ENCODE results near the gene MMP19.

DNA sequence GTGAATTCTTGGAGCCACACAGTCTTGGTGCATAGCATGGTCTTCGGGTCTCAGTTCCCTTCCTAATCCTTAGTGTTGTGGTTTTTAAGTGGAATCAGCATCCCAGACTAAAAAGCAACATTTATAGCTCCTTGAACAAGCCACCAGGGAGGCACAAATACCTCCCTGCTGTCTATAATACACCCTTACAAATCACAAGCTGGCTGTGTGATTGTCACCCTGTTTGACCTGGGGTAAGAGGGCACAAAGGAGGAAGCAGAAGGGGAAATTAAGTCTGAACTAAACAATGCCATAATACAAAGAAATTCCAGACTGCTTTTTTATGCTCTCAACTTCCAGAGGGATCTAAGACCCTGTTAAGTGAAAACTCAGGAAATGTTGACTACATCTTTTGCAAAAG is 7.7 kb upstream of the MMP19 start:
- TF ChIP-seq, protein P1, sequence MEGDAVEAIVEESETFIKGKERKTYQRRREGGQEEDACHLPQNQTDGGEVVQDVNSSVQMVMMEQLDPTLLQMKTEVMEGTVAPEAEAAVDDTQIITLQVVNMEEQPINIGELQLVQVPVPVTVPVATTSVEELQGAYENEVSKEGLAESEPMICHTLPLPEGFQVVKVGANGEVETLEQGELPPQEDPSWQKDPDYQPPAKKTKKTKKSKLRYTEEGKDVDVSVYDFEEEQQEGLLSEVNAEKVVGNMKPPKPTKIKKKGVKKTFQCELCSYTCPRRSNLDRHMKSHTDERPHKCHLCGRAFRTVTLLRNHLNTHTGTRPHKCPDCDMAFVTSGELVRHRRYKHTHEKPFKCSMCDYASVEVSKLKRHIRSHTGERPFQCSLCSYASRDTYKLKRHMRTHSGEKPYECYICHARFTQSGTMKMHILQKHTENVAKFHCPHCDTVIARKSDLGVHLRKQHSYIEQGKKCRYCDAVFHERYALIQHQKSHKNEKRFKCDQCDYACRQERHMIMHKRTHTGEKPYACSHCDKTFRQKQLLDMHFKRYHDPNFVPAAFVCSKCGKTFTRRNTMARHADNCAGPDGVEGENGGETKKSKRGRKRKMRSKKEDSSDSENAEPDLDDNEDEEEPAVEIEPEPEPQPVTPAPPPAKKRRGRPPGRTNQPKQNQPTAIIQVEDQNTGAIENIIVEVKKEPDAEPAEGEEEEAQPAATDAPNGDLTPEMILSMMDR (IDR thresholded peaks at IDR 0.05): no peak
- no peak for TF ChIP-seq POLR2A (IDR thresholded peaks at IDR 0.05)

Data from testis (tissue), 2 donors.